HAP-1 (cell line): ENCODE data around the gene TANC1.
"Not testable (repeated sequence)": the region's sequence is repeated elsewhere in the genome, so short reads cannot be mapped to it uniquely, and the experiment has no call there.

Experiments
- DNase-seq, 2 experiments: peaks; one replicate each; pipeline ENCODE4 v3.0.0-alpha.2; 2016 to 2020; ENCODE audit warnings: low spot score in 2 of 2
- H3K27me3 ChIP-seq: fragments of 250-450 bp; sonication (Bioruptor Pico); 2 replicates; pipeline ENCODE4 v1.5.1; 2020; ENCODE audit warnings: low read depth, mild to moderate bottlenecking, moderate library complexity
- H3K36me3 ChIP-seq: fragments of 250-450 bp; sonication (Bioruptor Pico); replicated peaks from 2 replicates; pipeline ENCODE4 v1.5.1; 2020; ENCODE audit warnings: mild to moderate bottlenecking
- H3K4me1 ChIP-seq: fragments of 250-450 bp; sonication (Bioruptor Pico); 2 replicates; pipeline ENCODE4 v1.5.1; 2020; ENCODE audit warnings: mild to moderate bottlenecking
- H3K4me3 ChIP-seq: fragments of 250-450 bp; sonication (Bioruptor Pico); 2 replicates; pipeline ENCODE4 v1.5.1; 2020; ENCODE audit warnings: mild to moderate bottlenecking, moderate library complexity
- H3K9me3 ChIP-seq: fragments of 250-450 bp; sonication (Bioruptor Pico); 2 replicates; pipeline ENCODE4 v1.5.1; 2020; ENCODE audit warnings: mild to moderate bottlenecking, moderate library complexity
- in situ Hi-C: fragments of 300-500 bp; cut with MboI; formaldehyde crosslinking; loops from 3 replicates; pipeline ENCODE4 v1.14.3; 2020; ENCODE audit warnings: low sequenced_read_pairs, inconsistent platforms, mixed read lengths

TANC1 gene

GRCh38 chr2:159032580-159032979 is 64.1 kb downstream of the TANC1 start:
- Histone ChIP-seq H3K4me3 (no peak overlapping the region), H3K4me1 (no peaks in the 10 kb centered on the region), H3K36me3 (no peaks in the 10 kb centered on the region), H3K9me3 (peaks cover 4% of the 10 kb centered on the region; the same call in 1 of the 2 replicates), H3K27me3 (no peaks in the 10 kb centered on the region)
- no peak for DNase-seq
- in situ Hi-C loops: no loop called here

GRCh38 chr2:159034713-159035112 is 66.3 kb downstream of the TANC1 start:
- DNase-seq: peak; percentile 21 to 33
- in situ Hi-C loops: no loop called here
- Histone ChIP-seq H3K4me1 (no peaks in the 10 kb centered on the region), H3K36me3 (no peaks in the 10 kb centered on the region), H3K9me3 (peaks cover 4% of the 10 kb centered on the region; the same call in 1 of the 2 replicates), H3K4me3 (no peak overlapping the region), H3K27me3 (no peaks in the 10 kb centered on the region; the same call in 1 of the 2 replicates)

- H3K27me3 ChIP-seq: no peaks in the 10 kb centered on the region; the same call in 1 of the 2 replicates
- no peak for DNase-seq
- in situ Hi-C loops: no loop called here
Observed at GRCh38 chr2:159035790-159036411, 67.5 kb downstream of the TANC1 start.

GRCh38 chr2:159036461-159036860 is 68.0 kb downstream of the TANC1 start:
- H3K4me3 ChIP-seq, H3K9me3 ChIP-seq, in situ Hi-C loops, H3K36me3 ChIP-seq, H3K4me1 ChIP-seq, DNase-seq, H3K27me3 ChIP-seq: not testable (repeated sequence)

More at GRCh38 chr2:159035790-159036411, 67.5 kb downstream of the TANC1 start:
- Histone ChIP-seq H3K9me3 (peaks cover 4% of the 10 kb centered on the region; the same call in 1 of the 2 replicates), H3K4me3 (no peak overlapping the region), H3K36me3 (no peaks in the 10 kb centered on the region), H3K4me1 (no peaks in the 10 kb centered on the region)

- in situ Hi-C loops, H3K4me3 ChIP-seq, H3K36me3 ChIP-seq, H3K27me3 ChIP-seq, H3K9me3 ChIP-seq, DNase-seq, H3K4me1 ChIP-seq: not testable (repeated sequence)
Observed at GRCh38 chr2:159041328-159041727, 72.9 kb downstream of the TANC1 start.

- peaks cover 3% of the 10 kb centered on the region; the same call in 1 of the 2 replicates for H3K9me3 ChIP-seq
- DNase-seq: no peak
- no peaks in the 10 kb centered on the region for H3K36me3 ChIP-seq
- H3K4me1 ChIP-seq: no peaks in the 10 kb centered on the region
- H3K4me3 ChIP-seq: no peak overlapping the region
- H3K27me3 ChIP-seq: no peaks in the 10 kb centered on the region; the same call in 1 of the 2 replicates
- in situ Hi-C loops: no loop called here
Observed at GRCh38 chr2:159042115-159042850, 73.8 kb downstream of the TANC1 start.

- no peaks in the 10 kb centered on the region for H3K27me3 ChIP-seq
- H3K9me3 ChIP-seq: no peaks in the 10 kb centered on the region; the same call in 1 of the 2 replicates
- H3K4me1 ChIP-seq: no peaks in the 10 kb centered on the region
- no peak overlapping the region for H3K4me3 ChIP-seq
- in situ Hi-C loops: no loop called here
- DNase-seq: no peak
- no peaks in the 10 kb centered on the region for H3K36me3 ChIP-seq
Observed at GRCh38 chr2:159043710-159044109, 75.3 kb downstream of the TANC1 start.

- H3K9me3 ChIP-seq: no peaks in the 10 kb centered on the region; the same call in 1 of the 2 replicates
- DNase-seq: no peak
- in situ Hi-C loops: no loop called here
- no peak overlapping the region for H3K4me3 ChIP-seq
- no peaks in the 10 kb centered on the region for H3K4me1 ChIP-seq
- H3K36me3 ChIP-seq: no peaks in the 10 kb centered on the region
- no peaks in the 10 kb centered on the region for H3K27me3 ChIP-seq
Observed at GRCh38 chr2:159044804-159045286, 76.4 kb downstream of the TANC1 start.

- no peak overlapping the region for H3K4me3 ChIP-seq
Observed at GRCh38 chr2:159045545-159046454, 77.4 kb downstream of the TANC1 start.

GRCh38 chr2:159046966-159047365 is 78.5 kb downstream of the TANC1 start:
- Histone ChIP-seq H3K27me3 (no peaks in the 10 kb centered on the region), H3K4me1 (no peaks in the 10 kb centered on the region), H3K9me3 (no peaks in the 10 kb centered on the region), H3K4me3 (no peak overlapping the region), H3K36me3 (no peaks in the 10 kb centered on the region)
- in situ Hi-C loops: no loop called here
- DNase-seq: no peak

More at GRCh38 chr2:159045545-159046454, 77.4 kb downstream of the TANC1 start:
- Histone ChIP-seq H3K4me1 (no peaks in the 10 kb centered on the region), H3K27me3 (no peaks in the 10 kb centered on the region), H3K36me3 (no peaks in the 10 kb centered on the region), H3K9me3 (no peaks in the 10 kb centered on the region; the same call in 1 of the 2 replicates)
- in situ Hi-C loops: no loop called here
- no peak for DNase-seq

GRCh38 chr2:159050426-159050825 is 82.0 kb downstream of the TANC1 start:
- Histone ChIP-seq H3K27me3 (no peaks in the 10 kb centered on the region), H3K4me1 (no peaks in the 10 kb centered on the region), H3K4me3 (no peak overlapping the region), H3K9me3 (no peaks in the 10 kb centered on the region), H3K36me3 (no peaks in the 10 kb centered on the region)
- in situ Hi-C loops: no loop called here
- no peak for DNase-seq

GRCh38 chr2:159051133-159051532 is 82.7 kb downstream of the TANC1 start:
- DNase-seq: no peak
- Histone ChIP-seq H3K4me1 (no peaks in the 10 kb centered on the region), H3K4me3 (no peak overlapping the region), H3K36me3 (no peaks in the 10 kb centered on the region), H3K9me3 (no peaks in the 10 kb centered on the region), H3K27me3 (no peaks in the 10 kb centered on the region)
- in situ Hi-C loops: no loop called here

- no peak for DNase-seq
- H3K27me3 ChIP-seq: no peaks in the 10 kb centered on the region
- no peak overlapping the region for H3K4me3 ChIP-seq
- H3K4me1 ChIP-seq: no peaks in the 10 kb centered on the region
- in situ Hi-C loops: no loop called here
- H3K9me3 ChIP-seq: no peaks in the 10 kb centered on the region
- no peaks in the 10 kb centered on the region for H3K36me3 ChIP-seq
Observed at GRCh38 chr2:159051661-159052060, 83.2 kb downstream of the TANC1 start.
